Left ventricle myocardium inferior (tissue), 1 donor: ENCODE data around the gene OR2T33. TPM values are rescaled to one million over a fixed set of nuclear protein-coding genes. Genes with fewer than 3 reads are reported as not detected.

Experiments
- DNase-seq: peaks from one replicate; pipeline ENCODE4 v3.0.0-alpha.2; 2020
- H3K27ac ChIP-seq: fragments of 200-600 bp; replicated peaks from 2 replicates; pipeline ENCODE4 v1.8.0; 2021
- H3K27me3 ChIP-seq: fragments of 200-600 bp; 2 replicates; pipeline ENCODE4 v1.8.0; 2021; ENCODE audit warnings: low read depth
- H3K36me3 ChIP-seq: fragments of 200-600 bp; 2 replicates; pipeline ENCODE4 v1.8.0; 2021
- H3K4me1 ChIP-seq: fragments of 200-600 bp; 2 replicates; pipeline ENCODE4 v1.8.0; 2021
- H3K4me3 ChIP-seq: fragments of 200-600 bp; 2 replicates; pipeline ENCODE4 v1.8.0; 2021; ENCODE audit warnings: mild to moderate bottlenecking, moderate library complexity
- H3K9me3 ChIP-seq: fragments of 200-600 bp; replicated peaks from 2 replicates; pipeline ENCODE4 v1.8.0; 2021
- intact Hi-C: fragments of 100-400 bp; cut with micrococcal nuclease; formaldehyde crosslinking; loops from one replicate; pipeline ENCODE4 v1.11.0; 2022
- total RNA-seq: library from RNA; stranded (reverse); fragmentation: NEBNext Ultra II Directional; extraction: Animal tissue kit (Norgen Biotek cat#: 25700); gene quantifications from one replicate; pipeline ENCODE4 v1.2.1, GENCODE V29; 2021
- TF ChIP-seq, protein P1 (sequence below): fragments of 200-600 bp; IDR thresholded peaks from 2 replicates; pipeline ENCODE4 v1.8.0; 2021; ENCODE audit warnings: antibody characterized with exemption, mild to moderate bottlenecking, borderline replicate concordance
- donor health status: DM: no; HTN: yes; CAD: no; lungs with severe emphysema.

Gene OR2T33
- total RNA-seq, 1 donor from 2014 or later, result not detected

DNA sequence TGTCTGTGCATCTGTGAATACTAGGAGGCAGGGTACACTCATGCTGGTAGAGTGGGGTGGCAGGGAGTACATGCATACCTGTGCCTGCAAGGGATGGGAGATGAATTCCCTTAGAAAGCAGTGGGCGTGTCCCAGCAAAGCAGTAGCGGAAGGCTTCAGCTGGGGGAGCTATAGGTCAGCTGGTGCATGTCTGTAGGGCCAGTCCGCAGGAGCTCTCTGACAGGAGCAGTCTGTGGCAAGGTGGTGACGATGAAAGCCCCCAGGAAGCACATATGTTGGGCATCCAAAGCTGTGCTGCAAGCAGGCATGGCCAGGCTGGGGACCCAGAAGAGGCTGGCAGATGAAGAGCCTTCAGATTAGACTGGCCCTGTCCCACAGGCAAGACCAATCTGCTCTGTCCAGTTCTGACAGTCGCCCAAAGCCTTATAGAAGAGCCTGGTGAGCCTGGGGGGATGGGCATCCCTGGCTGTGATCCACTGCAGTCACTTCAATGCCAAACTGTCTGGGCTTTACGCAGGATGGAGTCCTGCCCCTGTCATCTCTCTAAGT, 48.3 kb downstream of the OR2T33 start:
- Histone ChIP-seq H3K4me3 (no peak overlapping the region), H3K9me3 (peaks cover 19% of the 10 kb centered on the region), H3K4me1 (no peaks in the 10 kb centered on the region), H3K36me3 (no peaks in the 10 kb centered on the region), H3K27me3 (no peaks in the 10 kb centered on the region), H3K27ac (no peak overlapping the region)
- intact Hi-C loops, result no loop called here
- TF ChIP-seq, protein P1, sequence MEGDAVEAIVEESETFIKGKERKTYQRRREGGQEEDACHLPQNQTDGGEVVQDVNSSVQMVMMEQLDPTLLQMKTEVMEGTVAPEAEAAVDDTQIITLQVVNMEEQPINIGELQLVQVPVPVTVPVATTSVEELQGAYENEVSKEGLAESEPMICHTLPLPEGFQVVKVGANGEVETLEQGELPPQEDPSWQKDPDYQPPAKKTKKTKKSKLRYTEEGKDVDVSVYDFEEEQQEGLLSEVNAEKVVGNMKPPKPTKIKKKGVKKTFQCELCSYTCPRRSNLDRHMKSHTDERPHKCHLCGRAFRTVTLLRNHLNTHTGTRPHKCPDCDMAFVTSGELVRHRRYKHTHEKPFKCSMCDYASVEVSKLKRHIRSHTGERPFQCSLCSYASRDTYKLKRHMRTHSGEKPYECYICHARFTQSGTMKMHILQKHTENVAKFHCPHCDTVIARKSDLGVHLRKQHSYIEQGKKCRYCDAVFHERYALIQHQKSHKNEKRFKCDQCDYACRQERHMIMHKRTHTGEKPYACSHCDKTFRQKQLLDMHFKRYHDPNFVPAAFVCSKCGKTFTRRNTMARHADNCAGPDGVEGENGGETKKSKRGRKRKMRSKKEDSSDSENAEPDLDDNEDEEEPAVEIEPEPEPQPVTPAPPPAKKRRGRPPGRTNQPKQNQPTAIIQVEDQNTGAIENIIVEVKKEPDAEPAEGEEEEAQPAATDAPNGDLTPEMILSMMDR, result no peak
- DNase-seq, result no peak

GRCh38 chr1:248225537-248225936, 52.2 kb downstream of the OR2T33 start:
- DNase-seq, result no peak
- Histone ChIP-seq H3K4me1 (no peaks in the 10 kb centered on the region), H3K27me3 (no peaks in the 10 kb centered on the region), H3K27ac (no peak overlapping the region), H3K4me3 (no peak overlapping the region), H3K9me3 (peaks cover 23% of the 10 kb centered on the region), H3K36me3 (no peaks in the 10 kb centered on the region)
- intact Hi-C loops, result no loop called here
- TF ChIP-seq, protein P1, result no peak

Other genes with a start within 250 kb of the OR2T33 start
- gene OR2L2, start 247.9 kb downstream of the OR2T33 start, total RNA-seq, result not detected
- not detected for gene OR2L3, start 231.1 kb downstream of the OR2T33 start, total RNA-seq
- not detected for gene OR2L13, start 182.8 kb downstream of the OR2T33 start, total RNA-seq
- not detected for gene OR2M5, start 132.8 kb downstream of the OR2T33 start, total RNA-seq
- gene OR2M2, start 103.2 kb downstream of the OR2T33 start, total RNA-seq, result not detected
- not detected for gene OR2M3, start 80.7 kb downstream of the OR2T33 start, total RNA-seq
- not detected for gene OR2M4, start 46.6 kb downstream of the OR2T33 start, total RNA-seq
- gene OR2T12, start 25.4 kb upstream of the OR2T33 start, total RNA-seq, result not detected
- gene OR2M7, start 46.6 kb upstream of the OR2T33 start, total RNA-seq, result not detected
- not detected for gene OR14C36, start 70.8 kb upstream of the OR2T33 start, total RNA-seq
- not detected for gene OR2T4, start 83.7 kb upstream of the OR2T33 start, total RNA-seq
- not detected for gene OR2T6, start 97.8 kb upstream of the OR2T33 start, total RNA-seq
- gene OR2T1, start 125.1 kb upstream of the OR2T33 start, total RNA-seq, result not detected
- not detected for gene OR2T2, start 167.7 kb upstream of the OR2T33 start, total RNA-seq
- not detected for gene OR2T3, start 195.4 kb upstream of the OR2T33 start, total RNA-seq
- gene OR2T5, start 210.6 kb upstream of the OR2T33 start, total RNA-seq, result not detected
- not detected for gene OR2G6, start 230.1 kb upstream of the OR2T33 start, total RNA-seq